Measurements from ENCODE around the gene OPA1.

Gene OPA1

DNA sequence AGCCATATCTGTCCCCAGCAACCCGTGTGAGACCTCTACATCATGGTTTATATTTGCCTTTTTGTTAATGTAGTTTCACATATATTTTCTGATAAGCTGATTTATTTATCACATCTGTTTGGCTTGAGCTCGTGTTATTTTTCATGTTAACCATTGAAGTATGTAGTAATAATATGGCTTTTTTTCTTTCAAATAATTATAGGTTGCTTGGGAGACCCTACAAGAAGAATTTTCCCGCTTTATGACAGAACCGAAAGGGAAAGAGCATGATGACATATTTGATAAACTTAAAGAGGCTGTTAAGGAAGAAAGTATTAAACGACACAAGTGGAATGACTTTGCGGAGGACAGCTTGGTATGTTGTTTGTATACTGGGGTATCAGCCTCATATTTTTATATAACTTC, 63.9 kb downstream of the OPA1 start:
- DNase-seq, result no peak

DNA sequence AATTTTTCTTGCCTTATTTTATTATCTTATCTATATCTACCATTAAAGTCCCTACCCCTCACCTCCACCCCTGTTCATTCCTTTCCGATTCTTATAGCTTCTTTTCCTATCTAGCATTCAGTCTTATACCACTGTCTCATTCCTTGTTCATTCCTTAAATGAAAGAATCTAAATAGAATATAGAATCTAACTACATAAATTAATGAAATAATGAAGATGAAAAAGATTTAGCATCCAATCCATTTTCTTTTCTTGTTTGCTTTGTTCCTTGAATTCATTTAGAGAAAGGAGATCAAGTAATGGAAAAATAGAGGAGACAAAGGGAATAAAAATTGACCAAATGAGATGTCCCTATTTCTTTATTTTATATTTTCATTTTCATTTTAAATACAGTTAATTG, 67.2 kb downstream of the OPA1 start:
- no peak for DNase-seq

DNA sequence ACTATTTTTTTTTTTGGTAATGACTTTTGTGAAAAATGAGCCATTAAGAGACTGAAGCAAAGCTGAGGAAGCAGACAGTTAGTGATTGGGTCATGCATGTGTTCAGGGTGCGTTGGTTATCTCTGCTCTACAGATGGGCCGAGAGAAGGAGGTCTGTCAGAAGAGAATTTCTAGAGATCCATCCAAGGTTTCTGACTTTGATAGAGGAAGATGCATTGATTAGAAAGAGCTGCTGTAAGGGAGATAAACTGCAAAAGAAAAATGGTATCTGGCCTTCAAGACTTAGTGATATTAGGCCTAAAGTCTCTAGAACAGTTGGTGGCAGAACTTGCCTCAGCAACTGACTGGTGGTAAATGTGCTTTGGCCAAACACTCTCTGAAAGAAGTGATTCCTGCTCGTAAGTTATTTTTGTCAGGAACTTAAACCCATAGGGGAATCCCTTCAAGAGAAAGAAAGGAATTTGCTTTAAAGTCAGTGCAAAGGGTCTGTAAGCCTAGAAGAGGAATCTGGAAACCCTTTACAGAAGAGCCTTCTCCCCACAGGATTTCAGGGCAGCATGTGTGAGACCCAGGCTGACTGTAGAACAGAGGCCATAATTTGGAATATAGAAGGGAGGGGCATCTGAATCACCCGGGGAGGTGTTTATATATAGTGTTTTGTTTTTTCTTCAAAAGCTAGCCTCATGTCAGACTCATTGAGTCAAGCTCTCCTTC, 67.8 kb downstream of the OPA1 start:
- DNase-seq, result no peak

DNA sequence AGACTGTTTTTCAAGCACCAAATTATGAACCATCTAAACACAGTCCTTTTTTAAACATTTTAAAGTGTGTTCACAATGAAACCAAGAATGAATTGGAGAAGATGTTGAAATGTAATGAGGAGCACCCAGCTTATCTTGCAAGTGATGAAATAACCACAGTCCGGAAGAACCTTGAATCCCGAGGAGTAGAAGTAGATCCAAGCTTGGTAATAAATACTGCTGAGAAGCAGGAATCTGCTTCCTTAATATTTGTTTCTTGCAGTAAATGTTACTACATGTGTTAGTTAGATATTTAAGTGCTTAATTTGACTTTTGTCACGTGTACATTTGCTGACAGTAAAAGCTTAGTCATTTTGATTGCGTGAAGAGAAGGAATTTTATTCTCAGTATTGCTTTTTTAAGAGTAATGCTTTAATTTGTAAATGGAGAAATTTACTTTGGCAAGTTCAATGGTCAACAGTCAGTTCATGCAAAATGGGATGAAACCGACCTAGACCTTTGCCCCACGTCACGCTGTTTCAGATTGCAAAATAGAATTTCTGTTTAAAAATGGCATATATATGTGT, 69.8 kb downstream of the OPA1 start:
- no peak for DNase-seq

DNA sequence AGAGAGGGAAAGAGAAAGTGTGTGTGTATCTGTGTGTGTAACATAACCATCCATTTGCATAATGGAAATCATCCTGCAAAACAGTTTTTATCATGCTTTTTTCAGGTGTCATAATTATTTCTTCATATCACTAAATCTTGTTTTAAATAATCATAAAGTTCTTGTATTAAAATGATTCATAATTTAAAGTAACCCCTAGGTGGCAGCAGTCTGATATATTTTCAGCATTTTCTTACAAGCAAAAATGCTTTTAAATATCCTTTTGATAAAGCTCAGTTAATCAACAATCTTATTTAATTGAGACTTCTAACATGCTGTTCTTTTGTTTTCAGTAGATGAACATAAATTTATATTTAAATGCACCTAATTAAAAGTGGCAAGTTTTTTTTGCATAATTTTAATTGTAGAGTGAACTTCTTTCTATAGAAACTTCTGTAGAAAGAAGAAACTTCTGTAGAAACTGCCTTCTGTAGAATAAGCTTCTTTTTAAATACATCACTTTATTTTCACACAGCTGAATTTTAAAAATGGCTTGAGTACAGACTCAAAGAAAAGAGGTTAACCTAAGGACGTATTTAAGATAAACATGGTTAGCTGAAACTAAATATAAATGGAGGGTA, 72.5 kb downstream of the OPA1 start:
- peak; percentile 28 for DNase-seq

DNA sequence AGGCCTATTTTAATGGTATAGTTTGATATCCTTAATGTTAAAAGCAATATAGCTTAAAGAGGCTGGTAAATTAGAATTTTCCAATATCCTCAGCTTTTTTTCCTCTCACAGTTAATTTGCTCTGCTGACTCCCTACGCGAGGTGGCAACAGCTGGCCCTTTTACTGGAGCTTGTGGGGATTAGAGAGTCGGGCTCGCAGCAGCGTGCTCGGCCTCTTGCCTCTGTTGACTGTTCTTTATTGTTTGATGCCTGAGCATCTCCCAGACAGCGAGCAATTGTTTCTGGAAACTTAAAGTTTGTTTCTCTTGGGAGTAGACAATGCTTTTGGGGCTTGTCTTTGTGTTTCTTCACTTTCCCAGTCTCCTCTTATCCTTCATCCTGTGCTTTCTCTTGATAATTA, 80.8 kb downstream of the OPA1 start:
- no peak for DNase-seq

DNA sequence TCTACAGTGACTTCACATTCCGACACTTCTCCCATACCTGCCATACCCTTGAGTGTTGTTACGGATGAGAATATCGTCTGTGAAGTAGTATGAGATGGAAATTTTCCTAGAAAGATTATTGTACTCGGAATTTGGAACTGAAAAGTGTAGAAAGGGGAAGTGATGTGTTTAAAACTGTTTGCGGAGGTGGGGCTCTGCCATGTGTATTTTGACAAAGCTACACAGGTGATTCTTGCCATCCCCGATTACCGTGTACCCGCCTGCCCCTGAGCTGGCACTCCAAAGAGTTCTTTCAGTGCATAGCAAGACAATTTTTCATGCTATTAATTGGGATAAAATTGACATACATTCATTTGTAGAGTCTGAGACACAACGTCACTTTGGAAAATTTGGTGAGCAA, 81.7 kb downstream of the OPA1 start:
- DNase-seq, result no peak

DNA sequence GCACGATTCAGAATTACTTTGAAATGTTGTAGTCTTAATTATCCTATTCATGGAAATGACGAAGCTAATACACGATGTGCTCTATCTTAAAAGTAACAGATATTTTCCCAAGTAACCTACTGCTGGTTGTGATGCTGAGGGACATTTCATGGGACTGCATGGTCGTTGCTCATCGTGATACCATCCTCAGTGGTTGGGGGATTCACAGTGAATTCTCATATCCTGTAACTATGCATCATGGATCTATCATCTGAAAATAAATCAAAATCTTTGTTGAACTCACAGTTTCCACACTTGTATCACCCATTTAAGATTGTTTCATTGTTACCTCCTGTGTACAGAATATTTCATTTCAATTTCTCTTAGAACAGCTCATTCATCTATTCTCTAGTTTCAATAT, 84.7 kb downstream of the OPA1 start:
- no peak for DNase-seq

DNA sequence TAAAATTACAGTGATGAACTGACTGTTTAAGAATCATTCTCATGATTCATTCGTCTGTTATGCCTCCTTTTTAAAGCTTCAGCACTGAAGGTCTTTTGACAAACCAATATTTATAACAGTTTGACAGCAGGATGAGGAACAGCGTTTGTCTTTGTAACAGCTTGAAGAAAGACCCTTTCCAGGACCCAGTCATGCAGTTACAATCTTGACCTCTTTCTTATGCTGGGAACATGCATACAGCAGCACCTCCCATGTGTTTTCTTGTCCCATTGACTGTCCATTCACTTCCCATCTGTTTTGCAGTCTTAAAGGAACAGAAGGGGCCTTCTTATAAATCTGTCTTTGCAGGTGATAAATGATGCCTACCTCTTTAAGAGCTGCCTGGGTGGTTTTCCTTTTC, 87.2 kb downstream of the OPA1 start:
- no peak for DNase-seq

DNA sequence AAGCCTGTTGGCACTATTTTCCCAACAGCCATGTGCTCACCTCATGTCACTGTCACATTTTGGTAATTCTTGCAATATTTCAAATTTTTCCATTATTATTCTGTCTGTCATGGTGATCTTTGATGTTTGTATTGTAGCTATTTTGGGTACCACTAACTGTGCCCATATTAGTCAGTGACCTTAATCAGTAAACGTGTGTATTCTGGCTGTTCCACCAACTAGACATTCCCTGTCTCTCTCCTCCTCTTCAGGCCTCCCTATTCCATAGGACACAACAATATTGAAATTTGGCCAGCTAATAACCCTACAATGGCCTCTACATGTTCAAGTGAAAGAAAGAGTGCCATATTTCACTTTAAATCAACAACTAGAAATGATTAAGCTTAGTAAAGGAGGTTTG, 88.6 kb downstream of the OPA1 start:
- no peak for DNase-seq

DNA sequence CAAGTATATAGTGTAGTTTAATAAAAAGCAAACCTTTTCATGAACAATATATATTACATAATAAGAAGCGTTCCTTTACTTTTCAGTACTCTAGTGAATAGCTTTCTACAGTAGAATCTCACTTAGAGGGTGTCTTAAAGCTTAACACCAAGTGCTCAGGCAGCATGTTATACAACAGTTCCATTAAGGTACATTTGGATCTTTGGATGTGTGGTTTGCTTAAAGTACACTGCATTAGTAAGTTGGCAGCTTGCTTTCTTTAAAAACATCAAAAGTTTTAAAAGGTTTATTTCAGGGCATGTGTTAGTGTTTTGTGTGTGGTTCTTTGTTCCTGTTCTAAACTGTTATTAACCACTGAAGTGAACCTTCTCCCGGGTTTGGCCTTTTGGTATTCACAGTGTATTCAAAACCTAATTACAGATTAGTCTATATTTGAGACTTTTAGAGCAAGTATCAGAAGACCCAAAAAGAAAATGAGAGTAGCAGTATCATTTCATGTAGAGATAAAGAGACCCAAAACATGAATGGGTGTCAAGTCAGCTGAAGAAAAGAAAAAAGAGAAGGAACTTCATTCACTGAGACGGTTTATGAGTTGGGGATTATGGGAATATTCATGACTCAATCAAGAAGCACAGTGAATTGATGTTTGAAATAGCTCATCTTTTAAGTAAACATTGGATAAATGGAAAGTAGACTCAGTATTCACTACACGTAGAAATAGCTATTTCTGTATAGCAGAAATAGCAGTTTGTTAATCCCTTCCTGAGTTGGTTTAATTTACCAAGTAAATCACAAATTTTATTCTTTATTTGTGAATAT, 93.9 kb downstream of the OPA1 start:
- no peak for DNase-seq

DNA sequence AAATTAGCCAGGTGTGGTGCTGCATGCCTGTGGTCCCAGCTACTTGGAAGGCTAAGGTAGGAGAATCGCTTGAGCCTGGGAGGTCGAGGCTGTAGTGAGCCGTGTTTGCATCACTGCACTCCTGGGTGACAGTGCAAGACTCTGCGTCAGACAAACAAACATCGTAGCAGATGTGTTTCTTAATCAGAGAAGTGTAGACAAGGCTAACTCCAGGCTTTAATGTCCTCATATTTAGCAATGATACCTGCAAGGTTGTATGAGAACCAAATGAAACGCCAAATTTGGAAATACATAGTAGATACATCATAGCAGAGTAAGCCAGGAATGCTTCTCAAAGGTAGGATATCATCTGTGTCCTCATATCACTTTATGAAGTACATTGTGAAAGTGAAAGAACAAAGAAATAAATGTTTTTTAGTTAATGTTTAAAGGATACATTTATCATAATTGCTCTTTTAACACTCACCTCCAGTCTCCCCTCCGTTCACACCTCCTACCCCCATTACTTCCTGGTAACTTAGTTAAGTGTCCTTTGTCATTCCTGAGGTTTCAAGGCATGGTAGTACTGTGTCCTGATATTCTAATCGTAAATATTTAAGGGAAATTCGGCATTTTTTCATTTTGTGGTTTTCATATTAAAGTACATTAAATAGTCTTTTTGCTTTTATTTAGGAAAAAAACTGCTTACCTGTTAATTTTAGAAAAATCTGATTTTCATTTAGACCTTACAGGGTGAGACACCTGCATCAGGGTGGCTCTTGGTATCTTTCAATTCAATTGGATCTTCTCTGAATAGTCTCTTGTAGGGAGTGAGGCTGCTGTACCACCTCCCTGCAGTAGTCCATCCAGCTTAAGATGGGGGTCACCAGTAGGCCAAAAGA, 96.1 kb downstream of the OPA1 start:
- DNase-seq, result no peak

DNA sequence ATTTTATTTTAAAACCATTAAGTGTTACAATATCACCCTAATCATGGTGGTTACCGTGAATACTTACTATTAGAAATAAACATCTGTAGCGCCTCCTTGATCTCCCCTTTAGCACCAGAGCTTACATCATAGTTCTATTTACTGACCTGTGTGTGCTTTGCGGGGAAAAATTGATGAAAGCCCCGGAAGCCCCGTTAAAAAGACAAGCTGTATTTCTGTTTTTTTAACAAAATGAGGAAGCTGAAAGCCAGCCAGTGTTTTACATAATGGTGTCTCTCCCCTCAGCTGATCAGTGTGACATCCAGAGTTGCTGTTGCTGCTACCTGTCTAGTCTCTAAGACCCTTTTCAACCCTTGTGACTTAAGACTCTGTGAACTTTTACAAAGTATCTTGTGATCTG, 100.8 kb downstream of the OPA1 start:
- DNase-seq, result no peak

DNA sequence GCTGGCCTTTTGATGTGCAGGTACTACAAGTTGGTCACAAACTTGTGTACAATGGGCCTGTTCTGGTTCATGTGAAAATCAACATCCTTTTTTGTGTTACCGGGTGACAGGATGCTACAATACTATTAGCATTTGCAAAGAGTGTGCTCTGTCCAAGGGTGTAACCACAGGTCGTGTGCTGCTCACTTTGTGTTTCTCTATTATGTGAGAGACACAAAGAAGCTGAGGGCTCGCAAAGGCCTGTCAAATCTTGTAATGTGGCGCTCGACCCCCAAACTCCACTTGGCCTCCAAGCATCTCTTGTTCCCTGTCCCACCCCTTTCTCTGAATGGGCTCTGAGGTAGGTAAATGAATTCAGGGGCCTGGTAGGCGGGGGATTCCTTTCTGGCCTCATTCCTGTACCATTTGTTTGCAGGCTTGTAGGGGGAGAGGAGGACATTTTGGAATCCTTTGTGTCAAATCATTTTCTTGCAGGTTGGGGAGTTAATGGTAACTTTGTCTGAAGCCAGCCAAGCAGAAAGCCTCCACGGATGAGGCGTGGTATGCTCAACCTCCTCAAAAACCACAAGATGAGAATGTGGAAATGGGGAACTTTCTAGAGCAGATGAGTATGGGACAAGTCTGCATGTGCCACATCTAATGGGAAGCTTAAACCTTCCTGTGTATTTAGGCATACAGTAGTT, 109.1 kb downstream of the OPA1 start:
- DNase-seq, result no peak

DNA sequence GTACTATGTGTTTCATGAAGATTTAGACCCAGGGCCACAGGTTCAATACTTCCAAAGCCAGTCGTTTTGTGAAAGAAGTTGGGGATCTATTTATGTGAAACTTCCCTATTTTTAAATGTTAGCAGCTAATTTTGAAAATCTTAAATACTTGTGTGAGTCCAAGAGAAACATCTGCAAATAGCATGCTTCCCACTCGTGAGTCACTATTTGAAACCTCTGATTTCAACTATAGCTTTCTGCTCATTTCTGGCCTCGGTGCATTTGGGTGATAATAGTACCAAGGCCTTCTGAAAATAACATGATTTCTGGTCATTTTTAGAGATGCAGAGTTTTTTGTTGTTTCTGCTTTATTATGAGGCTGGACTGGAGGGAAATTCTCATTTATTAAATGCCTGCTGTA, 110.0 kb downstream of the OPA1 start:
- no peak for DNase-seq

DNA sequence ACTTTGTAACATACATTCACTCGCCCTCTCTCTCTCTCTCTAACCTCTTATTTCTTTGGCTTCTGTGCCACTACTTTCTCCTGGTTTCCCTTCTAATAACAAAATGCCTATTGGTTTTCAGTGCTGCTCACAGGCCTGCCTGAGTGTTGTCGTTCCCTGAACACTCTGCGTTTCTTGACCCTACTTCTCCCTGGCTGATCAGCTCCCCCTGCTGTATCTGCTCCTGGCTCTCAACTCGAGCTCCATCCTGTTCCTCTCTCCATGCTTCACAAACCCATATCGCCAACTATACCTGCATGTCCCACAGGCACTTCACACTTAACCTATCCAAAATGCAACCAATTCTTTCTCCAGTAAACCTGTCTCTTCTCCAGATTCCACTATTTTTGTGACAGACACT, 111.4 kb downstream of the OPA1 start:
- no peak for DNase-seq

DNA sequence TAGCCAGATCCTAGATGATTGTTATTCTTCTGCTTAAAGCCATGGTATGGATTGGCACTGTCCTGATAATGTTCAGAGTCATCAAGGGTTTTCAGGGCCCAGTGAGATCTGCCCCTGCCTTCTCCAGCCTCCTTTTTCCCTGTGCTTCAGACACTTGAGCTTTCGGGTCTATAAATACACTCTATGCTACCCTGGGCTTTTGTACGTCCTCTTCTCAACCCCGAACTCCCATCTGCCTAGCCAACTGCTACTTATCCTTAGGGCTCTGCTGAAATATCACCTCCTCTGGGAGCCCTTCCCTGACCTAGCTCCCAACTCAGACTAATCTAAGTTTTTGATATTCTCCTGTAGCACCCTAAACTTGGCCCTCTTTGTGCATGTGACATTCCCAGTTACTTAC, 115.3 kb downstream of the OPA1 start:
- DNase-seq, result no peak

DNA sequence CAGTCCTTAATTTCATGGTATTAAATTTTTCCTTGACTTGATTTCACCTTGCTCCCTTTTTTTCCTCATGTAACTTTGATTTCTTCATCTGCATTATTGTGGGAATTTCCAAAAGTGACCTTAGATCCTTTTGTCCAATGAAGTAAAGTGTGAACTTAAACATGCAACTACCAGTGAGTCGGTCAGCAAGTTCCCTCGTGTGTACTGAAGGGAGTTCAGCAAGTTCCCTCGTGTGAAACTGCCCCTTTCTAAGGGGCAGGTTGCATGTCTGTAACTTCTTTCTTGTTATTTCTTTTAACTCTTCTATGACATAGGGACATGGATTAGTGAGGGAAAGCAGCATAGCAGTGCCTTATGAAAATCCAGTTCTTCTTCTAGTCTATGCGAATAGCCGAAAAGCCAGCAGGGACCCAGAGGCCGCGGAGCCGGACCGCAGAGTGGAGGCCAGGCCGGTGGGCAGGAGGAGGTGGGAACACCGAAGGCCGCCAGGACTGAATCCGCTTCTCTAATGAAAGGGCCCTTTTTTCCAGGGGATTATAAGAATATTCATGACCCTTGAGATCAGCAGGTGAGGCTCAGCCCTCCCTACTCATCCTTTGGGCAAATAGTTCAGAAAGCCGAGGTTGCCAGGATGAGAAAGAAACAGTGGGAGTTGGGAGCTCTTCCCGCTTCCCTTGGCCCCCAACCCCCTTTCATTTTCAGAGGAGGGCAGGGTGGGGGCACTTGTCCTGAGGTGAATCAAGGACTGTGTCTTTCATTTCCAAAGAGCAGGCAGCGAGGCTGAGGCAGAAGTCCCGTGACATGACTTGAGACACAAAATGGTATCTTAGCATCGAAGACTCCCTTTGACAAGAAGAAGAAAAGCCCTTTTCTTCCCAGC, 117.5 kb downstream of the OPA1 start:
- DNase-seq, result no peak

DNA sequence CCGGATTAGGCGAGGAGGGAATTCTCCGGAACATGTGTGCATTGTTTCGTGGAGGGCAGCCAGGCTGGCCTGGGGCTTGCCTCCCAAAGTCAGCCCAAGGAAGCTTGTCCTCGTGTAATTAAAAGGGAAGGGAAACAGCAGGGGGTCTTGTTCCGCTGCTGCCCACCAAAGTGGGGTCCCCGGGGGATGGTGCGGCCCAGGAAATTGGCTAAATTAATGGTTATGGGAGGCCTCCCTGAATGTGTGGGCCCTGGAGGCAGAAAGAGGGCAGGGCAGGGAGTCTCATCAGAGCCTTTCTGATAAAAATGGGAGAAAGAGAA, 118.1 kb downstream of the OPA1 start:
- DNase-seq, result no peak

DNA sequence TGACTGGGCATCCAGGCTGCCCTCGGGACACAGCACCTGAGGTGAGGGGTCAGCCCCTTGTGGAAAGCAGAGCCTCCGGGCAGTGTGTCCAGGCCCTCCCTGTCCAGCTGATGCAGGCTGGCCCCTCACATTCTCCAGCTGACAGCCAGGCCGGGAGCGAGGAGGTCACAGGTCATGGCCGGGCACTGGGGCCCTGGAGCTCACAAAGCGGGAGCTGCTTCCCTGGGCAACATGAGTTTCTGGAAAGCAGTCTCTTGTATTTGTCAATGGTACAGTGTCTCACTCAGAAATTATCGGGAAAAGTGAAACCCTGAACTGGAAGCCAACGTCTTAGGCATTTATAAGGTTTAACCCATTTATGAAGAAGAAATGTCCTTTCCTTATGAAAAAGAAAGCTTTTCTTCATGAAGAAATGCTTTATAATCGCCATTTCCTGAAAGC, 118.5 kb downstream of the OPA1 start:
- DNase-seq, result no peak

DNA sequence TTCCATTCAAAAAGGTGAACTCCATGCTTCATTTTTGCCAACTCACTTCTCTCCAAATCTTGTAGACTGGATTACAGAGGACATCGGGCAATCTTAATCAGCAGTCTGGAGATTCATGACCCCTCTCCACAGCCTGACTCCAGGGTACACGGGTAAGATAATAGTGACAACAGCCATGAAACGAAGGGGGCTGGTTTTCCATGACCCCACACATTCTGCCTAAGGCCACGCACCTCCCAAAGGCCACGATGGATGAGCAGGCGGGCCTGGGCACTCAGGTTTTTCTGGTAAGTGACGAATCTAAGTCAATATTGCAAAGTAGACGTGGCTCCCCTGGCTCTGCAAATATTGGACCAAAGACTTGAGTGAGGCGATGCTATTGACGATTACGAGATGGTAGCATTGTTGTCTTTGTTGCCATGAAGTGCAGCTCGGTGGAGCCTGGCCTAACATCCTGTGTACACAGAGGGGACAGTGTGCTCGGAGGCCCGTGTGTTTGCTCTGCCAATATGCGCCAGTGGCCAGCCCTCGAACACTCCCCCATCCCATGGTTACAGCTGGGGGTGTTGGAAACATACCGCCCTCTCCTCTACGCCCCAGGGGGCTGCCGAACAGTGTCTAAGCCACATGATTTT, 119.1 kb downstream of the OPA1 start:
- no peak for DNase-seq
